Neutrophil (primary cell): Measurements from ENCODE around the gene PGM3.

Experiments
- H3K27ac ChIP-seq: fragments of 200-600 bp; sonication (generic); 2 replicates; pipeline ENCODE4 v1.5.1; 2016; ENCODE audit warnings: mild to moderate bottlenecking, moderate library complexity
- H3K27me3 ChIP-seq: fragments of 200-600 bp; sonication (generic); 2 replicates; pipeline ENCODE4 v1.6.0; 2016; ENCODE audit warnings: mild to moderate bottlenecking
- H3K36me3 ChIP-seq: fragments of 200-600 bp; sonication (generic); 2 replicates; pipeline ENCODE4 v1.5.1; 2017
- H3K4me1 ChIP-seq, 2 experiments: fragments of 200-600 bp in 1 of 2; sonication (generic) in 1 of 2; 1 replicate in 1 of 2; 2 replicates in 1 of 2; pipeline versions ENCODE4 v1.5.1 to v1.6.1; 2013 to 2016; ENCODE audit warnings: low read depth in 1 of 2, low read length in 1 of 2, mild to moderate bottlenecking in 1 of 2, moderate library complexity in 1 of 2; ENCODE audit not compliant: control insufficient read depth in 1 of 2, insufficient read depth in 1 of 2
- H3K4me3 ChIP-seq, 2 experiments: fragments of 200-600 bp in 1 of 2; sonication (generic) in 1 of 2; 1 replicate in 1 of 2; 2 replicates in 1 of 2; pipeline ENCODE4 v1.5.1; 2013 to 2016; ENCODE audit warnings: low read depth in 1 of 2, low read length in 1 of 2, mild to moderate bottlenecking in 1 of 2, moderate library complexity in 1 of 2
- H3K9me3 ChIP-seq: fragments of 200-600 bp; sonication (generic); 2 replicates; pipeline ENCODE4 v1.5.1; 2016
- CTCF ChIP-seq: fragments of 200-600 bp; sonication (generic); IDR thresholded peaks from 2 replicates; pipeline ENCODE4 v1.5.1; 2016; ENCODE audit warnings: antibody characterized with exemption

The PGM3 gene

GRCh38 chr6:83127258-83127657 lies 65.8 kb downstream of the PGM3 start:
- Histone ChIP-seq H3K27me3 (no peaks in the 10 kb centered on the region), H3K4me1 (no peaks in the 10 kb centered on the region), H3K36me3 (peaks cover 87% of the 10 kb centered on the region), H3K9me3 (no peaks in the 10 kb centered on the region), H3K4me3 (no peak overlapping the region), H3K27ac (no peak overlapping the region)
- no peak for TF ChIP-seq CTCF

GRCh38 chr6:83126807-83127206 lies 66.3 kb downstream of the PGM3 start:
- Histone ChIP-seq H3K4me3 (no peak overlapping the region), H3K9me3 (no peaks in the 10 kb centered on the region), H3K36me3 (peaks cover 87% of the 10 kb centered on the region), H3K27ac (no peak overlapping the region), H3K27me3 (no peaks in the 10 kb centered on the region), H3K4me1 (no peaks in the 10 kb centered on the region)
- TF ChIP-seq CTCF: no peak

GRCh38 chr6:83126223-83126622 lies 66.8 kb downstream of the PGM3 start:
- no peaks in the 10 kb centered on the region for H3K9me3 ChIP-seq
- H3K4me3 ChIP-seq: no peak overlapping the region
- peaks cover 82% of the 10 kb centered on the region for H3K36me3 ChIP-seq
- TF ChIP-seq CTCF: no peak
- H3K27ac ChIP-seq: no peak overlapping the region
- H3K4me1 ChIP-seq: no peaks in the 10 kb centered on the region
- no peaks in the 10 kb centered on the region for H3K27me3 ChIP-seq

GRCh38 chr6:83125425-83125824 lies 67.6 kb downstream of the PGM3 start:
- no peaks in the 10 kb centered on the region for H3K27me3 ChIP-seq
- no peaks in the 10 kb centered on the region for H3K9me3 ChIP-seq
- no peaks in the 10 kb centered on the region for H3K4me1 ChIP-seq
- TF ChIP-seq CTCF: no peak
- no peak overlapping the region for H3K27ac ChIP-seq
- no peak overlapping the region for H3K4me3 ChIP-seq
- peaks cover 82% of the 10 kb centered on the region for H3K36me3 ChIP-seq

GRCh38 chr6:83124553-83124952 lies 68.5 kb downstream of the PGM3 start:
- Histone ChIP-seq H3K4me1 (no peaks in the 10 kb centered on the region), H3K9me3 (no peaks in the 10 kb centered on the region), H3K27ac (no peak overlapping the region), H3K36me3 (peaks cover 83% of the 10 kb centered on the region), H3K27me3 (no peaks in the 10 kb centered on the region), H3K4me3 (no peak overlapping the region)
- no peak for TF ChIP-seq CTCF

- H3K9me3 ChIP-seq: no peaks in the 10 kb centered on the region
- H3K4me1 ChIP-seq: peaks cover 6 to 10% of the 10 kb centered on the region in 2 experiments
- H3K36me3 ChIP-seq: peaks cover 36% of the 10 kb centered on the region
- no peak overlapping the region for H3K4me3 ChIP-seq
- no peak overlapping the region for H3K27ac ChIP-seq
- TF ChIP-seq CTCF: no peak
- H3K27me3 ChIP-seq: no peaks in the 10 kb centered on the region
Measured at GRCh38 chr6:83119742-83120300, 73.2 kb downstream of the PGM3 start.
